CD14-positive monocyte (primary cell): ENCODE results near the gene CSMD2. TPM values are rescaled to one million over a fixed set of nuclear protein-coding genes. Genes with fewer than 3 reads are reported as not detected.

Experiments
- DNase-seq, 3 donors: peaks; one replicate each; pipeline ENCODE4 v3.0.0-alpha.2; 2011 to 2022
- H2AFZ ChIP-seq: 2 replicates; pipeline ENCODE4 v1.6.0; 2012; ENCODE audit warnings: mild to moderate bottlenecking, low read depth, low read length, inconsistent platforms; ENCODE audit not compliant: insufficient read depth, poor library complexity, severe bottlenecking
- H3K27ac ChIP-seq, 2 donors: 1 replicate in 1 of 2; 2 replicates in 1 of 2; pipeline ENCODE4 v1.5.1; 2012 to 2013; ENCODE audit warnings: low read length in 2 of 2, control low read depth in 1 of 2, inconsistent platforms in 1 of 2, low read depth in 1 of 2, mild to moderate bottlenecking in 1 of 2
- H3K27me3 ChIP-seq, 2 donors: one replicate each; pipeline versions ENCODE4 v1.6.0 to v1.6.1; 2011 to 2013; ENCODE audit warnings: low read length in 2 of 2; ENCODE audit not compliant: control insufficient read depth in 2 of 2, insufficient read depth in 2 of 2
- H3K36me3 ChIP-seq, 2 donors: replicated peaks in 1 of 2; 1 replicate in 1 of 2; 2 replicates in 1 of 2; pipeline versions ENCODE4 v1.5.1 to v1.6.1; 2012 to 2013; ENCODE audit warnings: low read length in 2 of 2, control low read depth in 1 of 2, inconsistent platforms in 1 of 2, mild to moderate bottlenecking in 1 of 2; ENCODE audit not compliant: insufficient read depth in 2 of 2, control insufficient read depth in 1 of 2
- H3K4me1 ChIP-seq, 2 donors: 1 replicate in 1 of 2; 2 replicates in 1 of 2; pipeline versions ENCODE4 v1.5.1 to v1.6.1; 2012 to 2013; ENCODE audit warnings: low read length in 2 of 2, control low read depth in 1 of 2, inconsistent platforms in 1 of 2, mild to moderate bottlenecking in 1 of 2, moderate library complexity in 1 of 2; ENCODE audit not compliant: insufficient read depth in 2 of 2, control insufficient read depth in 1 of 2
- H3K4me2 ChIP-seq: replicated peaks from 2 replicates; pipeline ENCODE3; 2012; ENCODE audit warnings: low read length, moderate library complexity, mild to moderate bottlenecking; ENCODE audit not compliant: poor library complexity, severe bottlenecking; ENCODE audit errors: extremely low read depth
- H3K4me3 ChIP-seq, 3 experiments: fragments of 200-600 bp in 1 of 3; sonication (generic) in 1 of 3; replicated peaks in 1 of 3; 1 replicate in 2 of 3; 2 replicates in 1 of 3; pipeline ENCODE4 v1.5.1; 2011 to 2013; ENCODE audit warnings: low read length in 3 of 3, mild to moderate bottlenecking in 3 of 3, control low read depth in 2 of 3, low read depth in 2 of 3, inconsistent platforms in 1 of 3, moderate library complexity in 1 of 3
- H3K79me2 ChIP-seq: 2 replicates; pipeline ENCODE4 v1.6.0; 2012; ENCODE audit warnings: mild to moderate bottlenecking, control low read depth, inconsistent platforms, low read length, moderate library complexity; ENCODE audit not compliant: insufficient read depth
- H3K9ac ChIP-seq: 2 replicates; pipeline ENCODE4 v1.6.0; 2017; ENCODE audit warnings: low read length, mild to moderate bottlenecking; ENCODE audit not compliant: insufficient read depth, poor library complexity, severe bottlenecking
- H3K9me3 ChIP-seq, 2 donors: replicated peaks in 1 of 2; 1 replicate in 1 of 2; 2 replicates in 1 of 2; pipeline versions ENCODE4 v1.5.1 to v1.6.1; 2012 to 2013; ENCODE audit warnings: low read length in 2 of 2, control low read depth in 1 of 2; ENCODE audit not compliant: control insufficient read depth in 1 of 2, insufficient read depth in 1 of 2
- H4K20me1 ChIP-seq: 2 replicates; pipeline ENCODE4 v1.6.0; 2012; ENCODE audit warnings: mild to moderate bottlenecking, low read length, control low read depth, moderate library complexity; ENCODE audit not compliant: insufficient read depth
- H3K27ac Mint-ChIP-seq, 7 donors: one replicate each; pipeline ENCODE4 v1.8.0; 2020; ENCODE audit warnings: mild to moderate bottlenecking in 7 of 7, mixed read lengths in 7 of 7, moderate library complexity in 6 of 7, inconsistent platforms in 2 of 7
- H3K27me3 Mint-ChIP-seq, 3 donors: one replicate each; pipeline ENCODE4 v1.8.0; 2021 to 2022; ENCODE audit warnings: low read depth in 3 of 3, mild to moderate bottlenecking in 3 of 3, mixed read lengths in 3 of 3, moderate library complexity in 3 of 3, inconsistent platforms in 1 of 3
- H3K36me3 Mint-ChIP-seq, 2 donors: one replicate each; pipeline ENCODE4 v1.8.0; 2020; ENCODE audit warnings: mixed read lengths in 2 of 2, inconsistent platforms in 1 of 2, mild to moderate bottlenecking in 1 of 2
- H3K4me1 Mint-ChIP-seq: one replicate; pipeline ENCODE4 v1.8.0; 2020; ENCODE audit warnings: mild to moderate bottlenecking, mixed read lengths
- H3K4me3 Mint-ChIP-seq, 2 donors: one replicate each; pipeline ENCODE4 v1.8.0; 2020; ENCODE audit warnings: mild to moderate bottlenecking in 2 of 2, mixed read lengths in 2 of 2, moderate library complexity in 1 of 2
- H3K9me3 Mint-ChIP-seq, 7 donors: one replicate each; pipeline ENCODE4 v1.8.0; 2020 to 2022; ENCODE audit warnings: mixed read lengths in 7 of 7, mild to moderate bottlenecking in 6 of 7, moderate library complexity in 6 of 7, inconsistent platforms in 2 of 7
- WGBS: methylation state at CpG from one replicate; pipeline ENCODE4 v1.1.5; 2013; ENCODE audit warnings: missing lambda C conversion rate; ENCODE audit not compliant: insufficient coverage; 5-methylcytosine and 5-hydroxymethylcytosine counted together
- intact Hi-C, 2 donors: fragments of 100-400 bp; cut with micrococcal nuclease; formaldehyde crosslinking; loops; one replicate each; pipeline versions ENCODE4 v1.15.0 to v1.15.1; 2023
- polyA plus RNA-seq, 3 donors: library from polyadenylated mRNA; depleted of rRNA in 1 of 3; unstranded in 2 of 3; stranded (reverse) in 1 of 3; fragments of 300-500 nt in 2 of 3; fragments of >200 nt in 1 of 3; fragmentation: Illumina TruSeq in 2 of 3; gene quantifications; 1 replicate in 2 of 3; 2 replicates in 1 of 3; pipeline ENCODE4 v1.2.3, GENCODE V29; 2012 to 2021
- TF ChIP-seq, protein P1 (sequence below): fragments of 200-600 bp; IDR thresholded peaks from one replicate; pipeline ENCODE4 v1.8.0; 2022; ENCODE audit warnings: antibody characterized with exemption, mild to moderate bottlenecking

CSMD2 gene
- polyA plus RNA-seq, 3 donors = 0.04 TPM; not detected in 2

- intact Hi-C loops = no loop called here
- DNase-seq = no peak
- H3K36me3 Mint-ChIP-seq = no peaks in the 10 kb centered on the region
These were observed 402.8 kb downstream of the CSMD2 start for GRCh38 chr1:33762109-33762830.

GRCh38 chr1:33758698-33759097 lies 406.3 kb downstream of the CSMD2 start:
- H3K27ac Mint-ChIP-seq = no peak overlapping the region
- H3K4me3 Mint-ChIP-seq = no peak overlapping the region
- no peaks in the 10 kb centered on the region for H4K20me1 ChIP-seq
- no peak for DNase-seq
- TF ChIP-seq, protein P1, sequence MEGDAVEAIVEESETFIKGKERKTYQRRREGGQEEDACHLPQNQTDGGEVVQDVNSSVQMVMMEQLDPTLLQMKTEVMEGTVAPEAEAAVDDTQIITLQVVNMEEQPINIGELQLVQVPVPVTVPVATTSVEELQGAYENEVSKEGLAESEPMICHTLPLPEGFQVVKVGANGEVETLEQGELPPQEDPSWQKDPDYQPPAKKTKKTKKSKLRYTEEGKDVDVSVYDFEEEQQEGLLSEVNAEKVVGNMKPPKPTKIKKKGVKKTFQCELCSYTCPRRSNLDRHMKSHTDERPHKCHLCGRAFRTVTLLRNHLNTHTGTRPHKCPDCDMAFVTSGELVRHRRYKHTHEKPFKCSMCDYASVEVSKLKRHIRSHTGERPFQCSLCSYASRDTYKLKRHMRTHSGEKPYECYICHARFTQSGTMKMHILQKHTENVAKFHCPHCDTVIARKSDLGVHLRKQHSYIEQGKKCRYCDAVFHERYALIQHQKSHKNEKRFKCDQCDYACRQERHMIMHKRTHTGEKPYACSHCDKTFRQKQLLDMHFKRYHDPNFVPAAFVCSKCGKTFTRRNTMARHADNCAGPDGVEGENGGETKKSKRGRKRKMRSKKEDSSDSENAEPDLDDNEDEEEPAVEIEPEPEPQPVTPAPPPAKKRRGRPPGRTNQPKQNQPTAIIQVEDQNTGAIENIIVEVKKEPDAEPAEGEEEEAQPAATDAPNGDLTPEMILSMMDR = no peak
- H3K27me3 ChIP-seq = no peaks in the 10 kb centered on the region
- WGBS = 95% methylated on average over 2 of the region's 5 CpGs
- no peaks in the 10 kb centered on the region for H3K79me2 ChIP-seq
- no peak overlapping the region for H3K4me2 ChIP-seq
- peaks cover 1 to 2% (median 2%) of the 10 kb centered on the region in 3 donors for H3K27me3 Mint-ChIP-seq
- no peaks in the 10 kb centered on the region for H3K9me3 ChIP-seq
- H3K36me3 Mint-ChIP-seq = no peaks in the 10 kb centered on the region
- H3K9me3 Mint-ChIP-seq = peaks cover 0 to 13% (median 4%) of the 10 kb centered on the region in 7 donors
- no peak overlapping the region for H3K9ac ChIP-seq
- H3K4me3 ChIP-seq = no peak overlapping the region
- no peaks in the 10 kb centered on the region for H3K4me1 ChIP-seq
- no peak overlapping the region for H3K27ac ChIP-seq
- H3K36me3 ChIP-seq = no peaks in the 10 kb centered on the region
- intact Hi-C loops = no loop called here
- H2AFZ ChIP-seq = no peak overlapping the region
- H3K4me1 Mint-ChIP-seq = no peaks in the 10 kb centered on the region

More at GRCh38 chr1:33762109-33762830, 402.8 kb downstream of the CSMD2 start:
- Mint-ChIP-seq H3K27ac (no peak overlapping the region), H3K4me3 (no peak overlapping the region), H3K27me3 (peaks cover 2 to 7% (median 4%) of the 10 kb centered on the region in 3 donors), H3K4me1 (no peaks in the 10 kb centered on the region), H3K9me3 (peaks cover 0 to 16% (median 4%) of the 10 kb centered on the region in 7 donors)
- H3K36me3 ChIP-seq = no peaks in the 10 kb centered on the region
- no peak overlapping the region for H3K9ac ChIP-seq
- H3K27me3 ChIP-seq = no peaks in the 10 kb centered on the region
- TF ChIP-seq, protein P1 = no peak
- 100% methylated on average over 1 of the region's 1 CpG for WGBS
- H2AFZ ChIP-seq = no peak overlapping the region
- H3K9me3 ChIP-seq = no peaks in the 10 kb centered on the region
- H4K20me1 ChIP-seq = no peaks in the 10 kb centered on the region
- H3K79me2 ChIP-seq = no peaks in the 10 kb centered on the region
- H3K27ac ChIP-seq = no peak overlapping the region
- H3K4me2 ChIP-seq = no peak overlapping the region
- H3K4me1 ChIP-seq = no peaks in the 10 kb centered on the region
- no peak overlapping the region for H3K4me3 ChIP-seq
